HepG2 (cell line): ENCODE data around the gene NFATC1. TPM values are rescaled to one million over a fixed set of nuclear protein-coding genes. Genes with fewer than 3 reads are reported as not detected.

Experiments used
- ATAC-seq: fragments of 200-7000 bp; cut with Tn5 transposase; 3 replicates; pipeline ENCODE4 v1.9.1; 2020; ENCODE audit warnings: mild to moderate bottlenecking, moderate library complexity
- BruUV-seq: library from RNA; stranded (reverse); fragments of 400-500 nt; replicated peaks from 2 replicates; lab custom pipeline; 2021; lab: Mats Ljungman, UMichigan
- CTCF ChIA-PET: fragments of 300-600 bp; formaldehyde crosslinking; extraction: SDS; loops from one replicate; lab custom pipeline; 2021; ENCODE audit warnings: low total read pairs, inconsistent platforms, low intra/inter-chr PET ratio; lab: Yijun Ruan, JAX
- POLR2A ChIA-PET: fragments of 350-600 bp; sonication (Branson Sonifier 250); formaldehyde crosslinking; loops from one replicate; lab custom pipeline; 2020; ENCODE audit warnings: antibody characterized with exemption, inconsistent platforms; lab: Yijun Ruan, JAX
- DNase-seq: peaks from one replicate; pipeline ENCODE4 v3.0.0-alpha.2; 2015; ENCODE audit warnings: low spot score
- FAIRE-seq: peaks from 3 replicates; lab custom pipeline; 2011; peaks lifted over from hg19 to GRCh38; lab: Jason Lieb, UNC
- H2AFZ ChIP-seq: one replicate; pipeline ENCODE4 v1.6.1; 2011; ENCODE audit warnings: low read length, inconsistent platforms
- H3K27ac ChIP-seq: fragments of 300-600 bp; 3 replicates; pipeline ENCODE4 v1.8.0; 2011; ENCODE audit warnings: mixed run types, mild to moderate bottlenecking, mixed read lengths, low read length, inconsistent platforms; ENCODE audit not compliant: insufficient read depth; ENCODE audit errors: extremely low read length
- H3K27me3 ChIP-seq, 2 experiments: fragments of 200-600 bp in 1 of 2; 2 replicates in 1 of 2; 3 replicates in 1 of 2; pipeline versions ENCODE4 v1.6.0 to v1.8.0; 2011; ENCODE audit warnings: low read length in 2 of 2, mild to moderate bottlenecking in 2 of 2, moderate library complexity in 2 of 2, inconsistent platforms in 1 of 2; ENCODE audit not compliant: insufficient read depth in 2 of 2, control insufficient read depth in 1 of 2
- H3K36me3 ChIP-seq, 2 experiments: fragments of 200-600 bp in 1 of 2; replicated peaks in 1 of 2; 2 replicates in 1 of 2; 3 replicates in 1 of 2; pipeline versions ENCODE4 v1.5.1 to v1.8.0; 2011; ENCODE audit warnings: low read length in 2 of 2, inconsistent platforms in 1 of 2; ENCODE audit not compliant: insufficient read depth in 2 of 2, control insufficient read depth in 1 of 2
- H3K4me1 ChIP-seq: 2 replicates; pipeline ENCODE4 v1.5.1; 2012; ENCODE audit warnings: low read length, inconsistent platforms; ENCODE audit not compliant: insufficient read depth
- H3K4me2 ChIP-seq: 2 replicates; pipeline ENCODE4 v1.6.0; 2011; ENCODE audit warnings: low read depth, low read length, inconsistent platforms
- H3K4me3 ChIP-seq, 3 experiments: fragments of 200-600 bp in 1 of 3; sonication (generic), shearing (Covaris generic) in 1 of 3; replicated peaks in 1 of 3; 2 replicates each; pipeline ENCODE4 v1.5.1; 2011 to 2016; ENCODE audit warnings: low read length in 3 of 3, inconsistent platforms in 2 of 3, low read depth in 2 of 3, mild to moderate bottlenecking in 2 of 3, control low read depth in 1 of 3, mixed read lengths in 1 of 3; ENCODE audit not compliant: insufficient read depth in 1 of 3
- H3K79me2 ChIP-seq: one replicate; pipeline ENCODE4 v1.6.1; 2011; ENCODE audit warnings: low read length, inconsistent platforms; ENCODE audit not compliant: insufficient read depth
- H3K9ac ChIP-seq: 2 replicates; pipeline ENCODE4 v1.6.0; 2011; ENCODE audit warnings: mild to moderate bottlenecking, low read depth, low read length, inconsistent platforms; ENCODE audit not compliant: insufficient read depth
- H3K9me3 ChIP-seq: 2 replicates; pipeline ENCODE4 v1.5.1; 2012; ENCODE audit warnings: mild to moderate bottlenecking, low read length
- H4K20me1 ChIP-seq: 2 replicates; pipeline ENCODE4 v1.6.0; 2011; ENCODE audit warnings: inconsistent platforms, mild to moderate bottlenecking, low read length, moderate library complexity; ENCODE audit not compliant: insufficient read depth
- HDAC6 ChIP-seq: fragments of 200-600 bp; sonication (generic); IDR thresholded peaks from 2 replicates; pipeline ENCODE4 v1.7.0; 2017; ENCODE audit warnings: mild to moderate bottlenecking, antibody characterized with exemption, low read length, low read depth
- HINFP ChIP-seq: sonication (generic); formaldehyde crosslinking; IDR thresholded peaks from 2 replicates; pipeline ENCODE4 v1.4.0; 2020; ENCODE audit warnings: low read depth, mild to moderate bottlenecking, missing genetic modification reagents
- HMG20B ChIP-seq: conservative IDR thresholded peaks from 2 replicates; pipeline ENCODE4 v1.6.1; 2016; ENCODE audit warnings: missing genetic modification reagents, missing compliant biosample characterization
- HOXA7 ChIP-seq: sonication (generic); formaldehyde crosslinking; IDR thresholded peaks from 2 replicates; pipeline ENCODE4 v1.8.1; 2022; ENCODE audit warnings: mild to moderate bottlenecking, missing genetic modification reagents, moderate library complexity
- KLF11 ChIP-seq: IDR thresholded peaks from 2 replicates; pipeline ENCODE4 v1.6.1; 2016; ENCODE audit warnings: missing compliant biosample characterization
- KLF9 ChIP-seq: IDR thresholded peaks from 2 replicates; pipeline ENCODE4 v1.6.1; 2016; ENCODE audit warnings: low read depth
- MAFK ChIP-seq, 2 experiments: IDR thresholded peaks in 1 of 2; conservative IDR thresholded peaks in 1 of 2; 2 replicates each; pipeline ENCODE4 v1.6.1; 2011; ENCODE audit warnings: improper control_type of control experiment in 2 of 2, low read length in 2 of 2
- MEIS2 ChIP-seq: sonication (generic); formaldehyde crosslinking; IDR thresholded peaks from 2 replicates; pipeline ENCODE4 v1.9.0; 2021; ENCODE audit warnings: mild to moderate bottlenecking, missing genetic modification reagents
- NBN ChIP-seq: fragments of 450-650 bp; conservative IDR thresholded peaks from 2 replicates; pipeline ENCODE4 v1.6.1; 2017
- NFKB2 ChIP-seq: sonication (generic); formaldehyde crosslinking; IDR thresholded peaks from 2 replicates; pipeline ENCODE4 v1.4.0; 2020; ENCODE audit warnings: missing genetic modification reagents, borderline replicate concordance
- NFKBIZ ChIP-seq: IDR thresholded peaks from 2 replicates; pipeline ENCODE4 v1.6.1; 2018; ENCODE audit warnings: missing genetic modification reagents, missing compliant biosample characterization
- NKX3-1 ChIP-seq: sonication (generic); formaldehyde crosslinking; IDR thresholded peaks from 2 replicates; pipeline ENCODE4 v1.5.0; 2020; ENCODE audit warnings: missing genetic modification reagents
- PBX2 ChIP-seq: IDR thresholded peaks from 2 replicates; pipeline ENCODE4 v1.6.1; 2016; ENCODE audit warnings: control low read depth
- SCMH1 ChIP-seq: sonication (generic); formaldehyde crosslinking; IDR thresholded peaks from 2 replicates; pipeline ENCODE4 v1.9.0; 2021; ENCODE audit warnings: missing genetic modification reagents, mild to moderate bottlenecking, borderline replicate concordance
- SMC3 ChIP-seq: IDR thresholded peaks from 2 replicates; pipeline ENCODE4 v1.6.1; 2011; ENCODE audit warnings: low read length, improper control_type of control experiment
- TEAD3 ChIP-seq: optimal IDR thresholded peaks from 2 replicates; pipeline ENCODE3; 2016; ENCODE audit warnings: borderline replicate concordance
- ZBTB14 ChIP-seq: sonication (generic); formaldehyde crosslinking; IDR thresholded peaks from 2 replicates; pipeline ENCODE4 v1.4.0; 2020; ENCODE audit warnings: missing genetic modification reagents
- ZFP36L1 ChIP-seq: sonication (generic); formaldehyde crosslinking; IDR thresholded peaks from 2 replicates; pipeline ENCODE4 v1.8.0; 2022; ENCODE audit warnings: mild to moderate bottlenecking, missing genetic modification reagents, moderate library complexity
- ZNF251 ChIP-seq: sonication (generic); formaldehyde crosslinking; IDR thresholded peaks from 2 replicates; pipeline ENCODE4 v1.9.0; 2021; ENCODE audit warnings: mild to moderate bottlenecking, missing genetic modification reagents
- ZNF337 ChIP-seq: sonication (generic); formaldehyde crosslinking; IDR thresholded peaks from 2 replicates; pipeline ENCODE4 v1.5.1; 2020; ENCODE audit warnings: missing genetic modification reagents, low read depth, mild to moderate bottlenecking, borderline replicate concordance
- ZNF44 ChIP-seq: sonication (generic); formaldehyde crosslinking; IDR thresholded peaks from 2 replicates; pipeline ENCODE4 v1.5.1; 2020; ENCODE audit warnings: mild to moderate bottlenecking, missing genetic modification reagents
- ZNF567 ChIP-seq: sonication (generic); formaldehyde crosslinking; IDR thresholded peaks from 2 replicates; pipeline ENCODE4 v1.8.1; 2023; ENCODE audit warnings: mild to moderate bottlenecking, missing genetic modification reagents, borderline replicate concordance
- ZNF619 ChIP-seq: sonication (generic); formaldehyde crosslinking; IDR thresholded peaks from 2 replicates; pipeline ENCODE4 v1.4.0; 2020; ENCODE audit warnings: mild to moderate bottlenecking, missing genetic modification reagents
- ZNF761 ChIP-seq: sonication (generic); formaldehyde crosslinking; conservative IDR thresholded peaks from 2 replicates; pipeline ENCODE4 v1.4.0; 2020; ENCODE audit warnings: mild to moderate bottlenecking, missing genetic modification reagents
- WGBS: methylation state at CpG from one replicate; pipeline ENCODE4 v1.1.6; 2017; ENCODE audit warnings: low lambda C conversion rate; 5-methylcytosine and 5-hydroxymethylcytosine counted together
- in situ Hi-C: cut with HindIII; loops from 2 replicates; pipeline ENCODE4 v1.10.0; 2017; ENCODE audit warnings: low pct_unique_long_range_greater_than_20kb; ENCODE audit not compliant: extremely low pct_ligation_motif_present
- intact Hi-C: fragments of 100-400 bp; cut with micrococcal nuclease; formaldehyde crosslinking; loops from one replicate; pipeline ENCODE4 v1.10.0; 2022; ENCODE audit not compliant: unreplicated experiment
- polyA plus RNA-seq, 8 experiments: library from polyadenylated mRNA; depleted of rRNA in 3 of 8; stranded (reverse) in 7 of 8; unstranded in 1 of 8; fragments of >200 nt; fragmentation: Illumina TruSeq in 4 of 8; extraction: Trizol in 4 of 8; gene quantifications; 2 replicates each; pipeline versions ENCODE4 v1.2.1 to v1.2.3, GENCODE V29; 2011 to 2016; ENCODE audit warnings: low read depth in 4 of 8, missing spikeins in 1 of 8, mixed read lengths in 1 of 8; ENCODE audit not compliant: insufficient read depth in 1 of 8
- total RNA-seq, 5 experiments: library from RNA; depleted of rRNA; stranded (reverse); fragments of >200 nt; fragmentation: Illumina TruSeq; extraction: Trizol; gene quantifications; 2 replicates each; pipeline ENCODE4 v1.2.3, GENCODE V29; 2016; ENCODE audit warnings: low read depth in 1 of 5

The NFATC1 gene
- total and polyA plus RNA-seq, 2 of the 13 experiments (the other 11 are each of a cell fraction or from before 2014, with no cell fraction given), result not detected

GRCh38 chr18:79538635-79539034 is 142.9 kb downstream of the NFATC1 start (continued):
- TF ChIP-seq ZNF44 (CRISPR knock-in tag) (no peak), MEIS2 (no peak), NBN (no peak), HINFP (CRISPR knock-in tag) (no peak), KLF9 (CRISPR knock-in tag) (no peak), MAFK (conservative IDR thresholded peaks at IDR 0.05 in 1 of 2, IDR thresholded peaks at IDR 0.05 in 1 of 2; ENCODE audit: low read length in 2 of 2) (no peak), TEAD3 (no peak), SCMH1 (no peak), ZNF761 (CRISPR knock-in tag) (no peak), ZFP36L1 (CRISPR knock-in tag) (no peak), SMC3 (no peak), ZNF251 (CRISPR knock-in tag) (no peak)

DNA sequence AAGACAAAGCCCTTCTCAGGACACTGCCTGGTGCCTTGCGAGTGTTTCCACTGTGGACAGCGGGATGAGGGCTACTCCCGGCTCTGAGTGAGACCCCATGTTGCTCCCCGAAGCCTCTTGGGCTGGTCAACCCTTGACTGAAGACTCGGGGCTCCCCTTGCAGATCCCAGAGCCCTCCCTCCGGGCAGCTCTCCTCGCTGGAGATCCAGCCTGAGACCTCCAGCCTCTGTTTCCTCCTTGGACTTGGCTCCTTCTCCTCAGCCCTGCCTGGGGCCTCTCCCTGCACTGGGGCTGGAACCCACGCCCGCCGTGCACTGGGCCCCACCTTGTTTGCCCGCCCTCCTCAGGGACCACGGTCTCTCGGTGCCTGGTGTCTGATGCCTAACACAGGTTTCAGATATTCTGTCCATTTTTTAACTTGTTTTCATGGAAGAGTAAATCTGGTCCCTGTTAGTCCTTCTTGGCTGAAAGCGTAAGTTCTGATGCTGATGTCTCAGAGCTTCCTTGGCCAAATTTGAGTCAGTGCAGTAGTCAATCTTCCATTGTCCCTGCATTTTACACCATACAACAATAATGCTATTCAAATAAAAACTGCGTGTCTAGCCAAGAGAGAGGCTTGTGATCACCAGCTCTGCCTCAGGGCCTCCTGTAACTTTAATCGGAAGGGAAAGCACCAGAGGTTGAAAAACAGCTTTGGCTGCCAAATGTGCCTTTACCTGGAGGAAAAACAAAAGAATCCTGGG is 144.6 kb downstream of the NFATC1 start:
- H4K20me1 ChIP-seq, result no peaks in the 10 kb centered on the region
- no peak overlapping the region for H3K27ac ChIP-seq
- 12% methylated on average over 12 of the region's 16 CpGs for WGBS
- H3K4me2 ChIP-seq, result no peak overlapping the region
- H3K9me3 ChIP-seq, result peaks cover 6% of the 10 kb centered on the region; the same call in 1 of the 2 replicates
- POLR2A ChIA-PET, result no interaction called here
- H3K79me2 ChIP-seq, result no peaks in the 10 kb centered on the region
- in situ Hi-C loops (no loop called here), intact Hi-C loops (no loop called here)
- H2AFZ ChIP-seq, result no peak overlapping the region
- no peaks in the 10 kb centered on the region for H3K4me1 ChIP-seq
- BruUV-seq, result no TSS peak
- peaks cover 4 to 46% of the 10 kb centered on the region in 2 experiments; a peak in 4 of 5 replicates for H3K27me3 ChIP-seq
- no peak for DNase-seq
- no peak for FAIRE-seq
- H3K36me3 ChIP-seq, result no peaks in the 10 kb centered on the region
- ATAC-seq, result no peak
- no peak overlapping the region for H3K9ac ChIP-seq
- no peak overlapping the region for H3K4me3 ChIP-seq
- CTCF ChIA-PET, result no interaction called here
- TF ChIP-seq PBX2 (no peak), HOXA7 (CRISPR knock-in tag) (no peak), ZNF619 (CRISPR knock-in tag) (no peak), KLF11 (CRISPR knock-in tag) (no peak), HMG20B (CRISPR knock-in tag) (no peak), HDAC6 (no peak), NKX3-1 (CRISPR knock-in tag) (no peak), ZBTB14 (CRISPR knock-in tag) (no peak), ZNF337 (CRISPR knock-in tag) (no peak), NFKBIZ (CRISPR knock-in tag) (no peak), NFKB2 (CRISPR knock-in tag) (no peak), ZNF567 (CRISPR knock-in tag) (no peak)
